GM18517 (cell line): ENCODE data around the gene SIRPA.

Experiments used
- ATAC-seq: cut with Tn5 transposase; IDR thresholded peaks from one replicate; pipeline ENCODE4 v1.9.1; 2021; ENCODE audit warnings: mild to moderate bottlenecking, moderate library complexity; ENCODE audit not compliant: unreplicated experiment

SIRPA gene

GRCh38 chr20:1979106-1979778 lies 84.0 kb downstream of the SIRPA start:
- ATAC-seq: no peak

- ATAC-seq: no peak
Measured at GRCh38 chr20:1982686-1983085, 87.5 kb downstream of the SIRPA start.

GRCh38 chr20:1983301-1983700 lies 88.1 kb downstream of the SIRPA start:
- ATAC-seq: no peak

GRCh38 chr20:1987826-1988225 lies 92.6 kb downstream of the SIRPA start:
- no peak for ATAC-seq
